SH-SY5Y (cell line): ENCODE measurements around the gene SHOC2.

Source experiments
- GATA2 ChIP-seq: IDR thresholded peaks from 2 replicates; pipeline ENCODE4 v1.6.1; 2011; ENCODE audit warnings: mild to moderate bottlenecking, low read depth, low read length
- GATA3 ChIP-seq: IDR thresholded peaks from 2 replicates; pipeline ENCODE4 v1.6.1; 2011; ENCODE audit warnings: low read depth, mild to moderate bottlenecking, low read length, moderate library complexity

GRCh38 chr10:110946496-110946895 lies 27.1 kb downstream of the SHOC2 start:
- TF ChIP-seq GATA2 (no peak), GATA3 (no peak)
